Activated T-helper 1 cell treated with anti-CD3 and anti-CD28 coated beads, Interleukin-2, amount 50 U/mL, for 16 hours (primary cell): ENCODE data around the gene POLR2E.
A peak's percentile ranks its signal among the peaks of the same experiment; 100 is the strongest.

Experiments
- DNase-seq, 2 donors: peaks; one replicate each; pipeline ENCODE4 v3.0.0-alpha.2; 2020; ENCODE audit warnings: low read depth in 1 of 2, low spot score in 1 of 2

POLR2E gene

DNA sequence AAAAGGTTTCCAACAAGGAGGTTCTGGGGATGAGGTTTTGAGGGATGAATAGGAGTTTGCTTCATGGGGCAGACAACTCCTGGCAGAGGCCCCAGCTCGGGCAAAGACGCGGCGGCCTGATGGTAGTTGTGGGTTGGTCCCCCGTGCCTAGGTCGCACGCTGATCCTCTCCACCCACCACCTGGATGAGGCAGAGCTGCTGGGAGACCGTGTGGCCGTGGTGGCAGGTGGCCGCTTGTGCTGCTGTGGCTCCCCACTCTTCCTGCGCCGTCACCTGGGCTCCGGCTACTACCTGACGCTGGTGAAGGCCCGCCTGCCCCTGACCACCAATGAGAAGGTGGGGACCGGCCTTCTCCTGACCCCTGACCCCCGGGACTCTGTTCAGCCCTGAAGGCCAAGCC, 43.4 kb downstream of the POLR2E start:
- DNase-seq: no peak

DNA sequence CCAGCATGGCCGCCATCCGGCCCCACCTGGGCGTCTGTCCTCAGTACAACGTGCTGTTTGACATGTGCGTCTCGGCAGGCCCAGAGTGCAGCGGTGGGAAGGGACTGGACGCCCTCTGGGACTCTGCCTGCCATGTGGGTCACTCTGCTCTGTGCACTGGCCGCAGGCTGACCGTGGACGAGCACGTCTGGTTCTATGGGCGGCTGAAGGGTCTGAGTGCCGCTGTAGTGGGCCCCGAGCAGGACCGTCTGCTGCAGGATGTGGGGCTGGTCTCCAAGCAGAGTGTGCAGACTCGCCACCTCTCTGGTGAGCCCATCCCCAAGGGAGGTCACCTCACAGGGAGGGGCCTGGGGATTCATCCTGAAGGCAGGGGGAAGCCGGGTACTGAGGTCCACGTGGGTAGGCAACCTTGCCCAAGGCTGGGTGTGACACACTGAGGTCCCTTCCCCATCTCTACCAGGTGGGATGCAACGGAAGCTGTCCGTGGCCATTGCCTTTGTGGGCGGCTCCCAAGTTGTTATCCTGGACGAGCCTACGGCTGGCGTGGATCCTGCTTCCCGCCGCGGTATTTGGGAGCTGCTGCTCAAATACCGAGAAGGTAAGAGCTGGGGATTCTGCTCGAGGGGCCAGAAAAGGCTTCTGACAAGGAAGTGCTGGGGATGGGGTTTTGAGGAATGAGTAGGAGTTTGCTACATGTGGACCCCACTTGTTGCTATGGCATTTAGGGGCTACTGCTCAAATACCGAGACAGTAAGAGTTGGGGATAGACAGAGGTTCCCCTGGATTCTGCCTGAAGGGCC, 44.0 kb downstream of the POLR2E start:
- no peak for DNase-seq

DNA sequence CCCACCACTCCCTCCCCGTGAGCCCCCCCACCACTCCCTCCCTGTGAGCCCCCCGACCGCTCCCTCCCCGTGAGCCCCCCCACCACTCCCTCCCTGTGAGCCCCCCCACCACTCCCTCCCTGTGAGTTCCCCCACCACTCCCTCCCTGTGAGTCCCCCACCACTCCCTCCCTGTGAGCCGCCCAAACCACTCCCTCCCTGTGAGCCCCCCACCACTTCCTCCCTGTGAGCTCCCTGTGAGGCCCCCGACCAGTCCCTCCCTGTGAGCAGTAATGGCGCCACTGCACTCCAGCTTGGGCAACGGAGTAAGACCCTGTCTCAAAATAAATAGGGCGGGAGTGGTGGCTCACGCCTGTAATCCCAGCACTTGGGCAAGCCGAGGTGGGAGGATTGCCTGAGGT, 45.4 kb downstream of the POLR2E start:
- no peak for DNase-seq

DNA sequence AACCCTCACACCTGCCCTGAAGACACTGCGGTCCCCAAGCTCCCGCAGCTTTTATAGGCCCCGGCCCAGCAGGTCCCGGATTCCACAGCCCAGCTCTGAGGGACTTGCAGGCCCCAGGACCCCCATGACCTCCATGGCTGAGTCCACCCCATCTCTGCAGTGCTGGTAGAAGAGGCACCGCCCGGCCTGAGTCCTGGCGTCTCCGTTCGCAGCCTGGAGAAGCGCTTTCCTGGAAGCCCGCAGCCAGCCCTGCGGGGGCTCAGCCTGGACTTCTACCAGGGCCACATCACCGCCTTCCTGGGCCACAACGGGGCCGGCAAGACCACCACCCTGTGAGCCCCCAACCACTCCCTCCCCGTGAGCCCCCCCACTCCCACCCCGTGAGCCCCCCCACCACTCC, 46.1 kb downstream of the POLR2E start:
- no peak for DNase-seq

DNA sequence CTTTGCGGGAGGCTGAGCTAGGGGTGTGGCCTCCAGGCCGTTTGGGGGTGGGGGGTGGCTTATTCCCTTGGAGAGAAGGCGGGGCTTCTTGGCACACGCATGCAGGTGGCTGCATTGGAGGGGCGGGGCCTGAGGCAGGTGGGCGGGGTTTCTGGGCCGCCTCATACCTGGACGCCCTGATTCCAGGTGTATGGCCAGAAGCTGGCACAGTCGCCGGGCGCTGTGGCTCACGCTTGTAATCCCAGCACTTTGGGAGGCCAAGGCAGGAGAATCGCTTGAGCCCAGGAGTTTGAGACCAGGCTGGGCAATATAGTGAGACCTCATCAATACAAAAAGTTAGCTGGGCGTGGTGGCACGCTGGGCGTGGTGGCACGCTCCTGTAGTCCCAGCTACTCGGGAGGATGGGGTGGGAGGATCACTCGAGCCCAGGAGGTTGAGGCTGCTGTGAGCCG, 47.5 kb downstream of the POLR2E start:
- no peak for DNase-seq

DNA sequence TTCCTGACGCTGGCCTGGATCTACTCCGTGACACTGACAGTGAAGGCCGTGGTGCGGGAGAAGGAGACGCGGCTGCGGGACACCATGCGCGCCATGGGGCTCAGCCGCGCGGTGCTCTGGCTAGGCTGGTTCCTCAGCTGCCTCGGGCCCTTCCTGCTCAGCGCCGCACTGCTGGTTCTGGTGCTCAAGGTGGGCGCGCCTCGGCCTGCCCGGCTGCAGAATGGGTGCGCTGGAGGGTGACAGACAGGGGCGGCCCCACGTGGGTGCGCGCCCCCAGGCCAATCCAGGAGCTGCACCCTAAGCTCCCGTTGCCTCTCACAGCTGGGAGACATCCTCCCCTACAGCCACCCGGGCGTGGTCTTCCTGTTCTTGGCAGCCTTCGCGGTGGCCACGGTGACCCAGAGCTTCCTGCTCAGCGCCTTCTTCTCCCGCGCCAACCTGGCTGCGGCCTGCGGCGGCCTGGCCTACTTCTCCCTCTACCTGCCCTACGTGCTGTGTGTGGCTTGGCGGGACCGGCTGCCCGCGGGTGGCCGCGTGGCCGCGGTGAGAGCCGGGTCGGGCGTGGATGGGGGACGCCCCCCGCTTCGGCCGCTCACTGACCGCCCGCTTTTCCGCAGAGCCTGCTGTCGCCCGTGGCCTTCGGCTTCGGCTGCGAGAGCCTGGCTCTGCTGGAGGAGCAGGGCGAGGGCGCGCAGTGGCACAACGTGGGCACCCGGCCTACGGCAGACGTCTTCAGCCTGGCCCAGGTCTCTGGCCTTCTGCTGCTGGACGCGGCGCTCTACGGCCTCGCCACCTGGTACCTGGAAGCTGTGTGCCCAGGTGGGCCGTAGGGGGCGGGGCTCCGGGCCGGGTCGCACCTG, 48.1 kb downstream of the POLR2E start:
- DNase-seq: no peak

DNA sequence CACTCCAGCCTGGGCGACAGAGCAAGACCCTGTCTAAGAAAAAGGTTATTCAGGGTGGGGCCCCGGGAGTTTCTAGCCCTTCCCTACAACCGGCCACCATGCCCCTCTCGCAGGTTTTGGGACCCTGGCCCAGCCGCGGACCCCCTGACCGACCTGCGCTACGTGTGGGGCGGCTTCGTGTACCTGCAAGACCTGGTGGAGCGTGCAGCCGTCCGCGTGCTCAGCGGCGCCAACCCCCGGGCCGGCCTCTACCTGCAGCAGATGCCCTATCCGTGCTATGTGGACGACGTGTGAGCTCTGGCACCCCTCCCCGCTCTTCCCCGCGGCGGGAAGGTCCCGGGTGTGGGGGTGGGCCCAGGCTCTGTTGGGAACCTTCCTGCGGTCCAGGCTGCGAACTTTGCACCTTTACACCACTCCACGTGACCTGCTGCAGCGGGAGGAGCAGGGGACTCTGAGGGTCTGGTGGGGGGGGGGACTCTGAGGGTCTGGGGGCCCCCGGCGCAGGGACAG, 49.0 kb downstream of the POLR2E start:
- no peak for DNase-seq

DNA sequence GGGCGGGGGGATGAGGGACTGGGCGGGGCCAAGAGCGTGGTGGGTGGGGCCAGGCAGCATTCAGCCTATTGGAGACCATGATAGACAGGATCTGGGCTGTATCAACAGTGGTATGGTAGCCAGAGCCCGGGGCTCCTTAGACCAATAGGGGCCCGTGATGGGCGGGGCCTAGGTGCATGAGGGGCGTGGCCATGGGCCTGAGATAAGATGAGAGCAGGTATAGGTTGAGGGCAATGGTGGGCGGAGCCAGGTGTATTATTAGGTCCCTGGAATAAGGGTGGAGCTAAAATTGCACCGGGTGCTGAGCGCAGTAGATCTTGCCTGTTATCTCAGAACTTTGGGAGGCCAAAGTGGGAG, 50.0 kb downstream of the POLR2E start:
- no peak for DNase-seq

DNA sequence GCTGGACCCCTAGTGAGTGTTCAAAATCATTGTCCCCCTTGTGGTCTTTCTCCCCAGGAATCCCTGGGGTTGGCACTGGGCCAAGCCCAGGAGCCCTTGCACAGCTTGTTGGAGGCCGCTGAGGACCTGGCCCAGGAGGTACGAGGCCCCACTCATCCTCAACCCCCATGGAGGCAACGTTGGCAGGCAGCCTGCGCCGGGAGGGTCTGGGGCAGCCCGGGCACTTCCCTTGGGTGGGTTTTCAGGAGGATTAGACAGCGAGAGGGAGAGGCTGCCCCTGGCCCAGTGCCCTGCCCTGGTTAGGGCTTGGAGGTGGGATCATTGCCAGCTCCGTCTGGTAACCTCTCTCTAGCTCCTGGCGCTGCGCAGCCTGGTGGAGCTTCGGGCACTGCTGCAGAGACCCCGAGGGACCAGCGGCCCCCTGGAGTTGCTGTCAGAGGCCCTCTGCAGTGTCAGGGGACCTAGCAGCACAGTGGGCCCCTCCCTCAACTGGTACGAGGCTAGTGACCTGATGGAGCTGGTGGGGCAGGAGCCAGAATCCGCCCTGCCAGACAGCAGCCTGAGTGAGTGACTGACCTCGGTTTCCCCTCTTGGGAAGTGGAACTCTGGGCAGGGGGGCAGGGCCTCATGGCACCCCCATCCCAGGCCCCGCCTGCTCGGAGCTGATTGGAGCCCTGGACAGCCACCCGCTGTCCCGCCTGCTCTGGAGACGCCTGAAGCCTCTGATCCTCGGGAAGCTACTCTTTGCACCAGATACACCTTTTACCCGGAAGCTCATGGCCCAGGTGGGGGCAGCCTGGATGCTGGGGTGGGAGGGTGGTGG, 52.3 kb downstream of the POLR2E start:
- DNase-seq: no peak

DNA sequence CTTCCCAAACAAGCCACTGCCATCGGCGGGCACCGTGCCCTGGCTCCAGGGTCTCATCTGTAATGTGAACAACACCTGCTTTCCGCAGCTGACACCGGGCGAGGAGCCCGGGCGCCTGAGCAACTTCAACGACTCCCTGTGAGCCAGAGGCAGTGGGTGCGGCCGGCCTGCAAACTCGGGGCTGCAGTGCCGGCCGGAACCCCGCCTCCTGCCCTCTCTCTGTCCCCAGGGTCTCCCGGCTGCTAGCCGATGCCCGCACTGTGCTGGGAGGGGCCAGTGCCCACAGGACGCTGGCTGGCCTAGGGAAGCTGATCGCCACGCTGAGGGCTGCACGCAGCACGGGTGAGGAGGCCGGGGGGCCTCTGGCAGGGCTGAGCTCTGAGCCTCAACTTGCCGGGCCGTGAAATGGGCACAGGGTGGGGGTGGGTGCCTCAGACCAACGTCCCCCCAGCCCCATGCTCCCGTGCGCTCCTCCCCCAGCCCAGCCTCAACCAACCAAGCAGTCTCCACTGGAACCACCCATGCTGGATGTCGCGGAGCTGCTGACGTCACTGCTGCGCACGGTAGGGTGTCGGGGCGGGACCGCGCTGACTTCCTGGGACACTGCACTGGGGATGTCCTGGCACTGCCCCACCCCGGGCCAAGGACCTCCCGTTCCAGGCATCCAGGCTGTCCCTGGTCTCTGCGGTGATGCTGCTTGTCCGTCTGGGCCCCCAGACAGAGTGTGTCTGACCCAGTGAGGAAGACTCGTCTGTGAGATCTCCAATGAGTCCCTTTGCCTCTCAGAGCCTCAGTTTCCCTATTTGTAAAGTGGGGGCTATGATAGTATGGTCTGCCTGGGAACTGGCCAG, 53.1 kb downstream of the POLR2E start:
- DNase-seq: no peak

DNA sequence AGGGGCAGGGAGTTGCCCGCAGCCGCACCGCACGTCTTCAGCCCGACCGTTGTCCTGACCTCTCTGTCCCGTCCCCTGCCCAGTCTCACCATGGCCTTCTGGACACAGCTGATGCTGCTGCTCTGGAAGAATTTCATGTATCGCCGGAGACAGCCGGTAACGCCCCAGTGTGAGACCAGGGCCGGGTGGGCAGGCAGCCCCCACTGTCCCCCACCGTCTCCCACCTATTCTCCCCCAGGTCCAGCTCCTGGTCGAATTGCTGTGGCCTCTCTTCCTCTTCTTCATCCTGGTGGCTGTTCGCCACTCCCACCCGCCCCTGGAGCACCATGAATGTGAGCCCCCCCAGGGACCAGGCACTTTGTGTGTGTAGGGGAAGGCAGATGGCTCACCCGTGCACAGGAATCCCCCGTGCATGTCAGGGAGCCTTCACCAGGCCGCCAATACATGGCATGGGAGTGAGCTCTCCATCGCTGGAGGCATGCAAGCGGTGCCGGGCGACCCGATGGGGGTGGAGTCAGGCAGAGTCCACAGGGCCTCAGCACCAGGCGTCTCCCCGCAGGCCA, 53.8 kb downstream of the POLR2E start:
- DNase-seq: no peak

DNA sequence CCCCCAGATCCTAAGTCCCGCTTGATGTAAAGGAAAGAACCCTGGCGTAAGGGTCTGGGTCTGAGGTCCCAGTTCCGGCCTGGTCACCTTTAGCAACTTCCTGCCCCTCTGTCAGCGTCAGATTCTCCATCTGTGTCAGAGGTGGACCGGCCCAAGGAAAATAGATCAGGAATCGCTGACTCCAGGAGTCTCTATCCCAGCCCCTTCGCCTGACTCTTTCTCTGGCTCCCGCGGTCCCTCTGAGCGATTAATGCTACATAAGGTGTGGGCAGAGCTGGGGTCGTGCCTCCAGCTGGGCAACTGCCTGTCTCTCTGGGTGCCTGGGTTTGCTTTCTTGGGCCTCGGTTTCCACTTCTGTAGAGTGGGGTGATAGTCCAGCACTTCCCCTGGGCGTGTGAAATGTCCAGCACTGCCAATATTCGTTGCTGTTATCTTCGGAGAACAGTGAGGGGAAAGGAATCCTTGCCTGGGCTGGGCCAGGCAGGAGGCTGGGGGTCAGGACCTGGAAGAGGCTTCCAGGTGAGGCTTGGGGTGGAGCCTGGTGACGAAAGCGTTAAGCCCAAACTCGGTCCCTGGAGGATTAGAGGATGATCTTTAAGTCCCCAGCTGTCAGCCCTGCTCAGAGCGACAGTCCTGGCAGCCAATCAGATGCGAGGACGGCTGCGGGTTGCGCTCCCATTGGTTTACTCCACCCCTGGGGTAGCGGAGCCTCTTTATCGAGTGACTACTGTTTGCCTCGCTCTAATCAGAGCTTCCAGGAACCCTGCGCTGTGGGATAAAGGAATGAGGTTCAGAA, 54.5 kb downstream of the POLR2E start:
- peak; percentile 83 to 86 for DNase-seq

DNA sequence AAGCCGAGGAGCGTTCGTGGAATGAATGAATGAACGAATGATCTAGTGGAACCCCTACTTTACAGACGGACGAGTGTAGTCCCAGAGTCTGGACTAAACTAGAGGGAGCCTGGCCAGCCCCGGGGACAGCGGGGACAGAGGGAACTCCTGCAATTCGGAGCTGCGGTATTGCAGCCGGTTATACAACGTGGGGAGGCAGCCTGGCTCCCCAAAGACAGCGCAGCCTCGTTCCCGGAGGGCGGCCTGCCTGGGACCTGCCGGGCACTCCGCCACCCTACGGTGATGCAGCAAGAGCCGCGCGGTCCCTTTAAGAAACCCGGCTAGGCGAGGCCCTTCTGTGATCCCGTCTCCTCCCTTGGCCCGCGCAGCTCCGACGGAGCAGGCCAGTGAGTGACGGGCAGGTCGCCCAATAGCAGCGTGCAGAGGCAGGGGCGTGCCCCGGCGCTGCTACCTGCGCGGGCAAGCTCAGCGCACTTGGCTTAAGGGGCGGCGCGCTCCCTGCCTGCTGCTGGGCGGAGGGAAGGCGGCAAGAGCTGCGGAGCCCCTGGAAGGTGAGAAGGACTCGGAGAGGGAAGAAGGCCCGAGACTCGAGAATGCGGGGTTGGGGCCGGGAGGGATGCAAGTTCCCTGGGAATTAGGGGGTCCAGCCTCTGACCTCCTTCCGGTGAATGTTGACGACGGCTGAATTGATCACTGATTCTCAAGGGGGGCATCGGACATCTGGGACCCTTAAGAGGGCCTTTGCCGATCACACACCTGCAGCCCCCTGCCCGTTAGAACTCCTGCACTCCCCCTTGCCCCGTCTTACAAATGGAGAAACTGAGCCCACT, 55.3 kb downstream of the POLR2E start, which contains the start of gene ABCA7:
TSS of gene ABCA7 (plus strand) at position 462 of the 830 bp plus-strand sequence. CDS start 1,255 bp downstream, outside the sequence.
- DNase-seq: peak; percentile 99 to 100

DNA sequence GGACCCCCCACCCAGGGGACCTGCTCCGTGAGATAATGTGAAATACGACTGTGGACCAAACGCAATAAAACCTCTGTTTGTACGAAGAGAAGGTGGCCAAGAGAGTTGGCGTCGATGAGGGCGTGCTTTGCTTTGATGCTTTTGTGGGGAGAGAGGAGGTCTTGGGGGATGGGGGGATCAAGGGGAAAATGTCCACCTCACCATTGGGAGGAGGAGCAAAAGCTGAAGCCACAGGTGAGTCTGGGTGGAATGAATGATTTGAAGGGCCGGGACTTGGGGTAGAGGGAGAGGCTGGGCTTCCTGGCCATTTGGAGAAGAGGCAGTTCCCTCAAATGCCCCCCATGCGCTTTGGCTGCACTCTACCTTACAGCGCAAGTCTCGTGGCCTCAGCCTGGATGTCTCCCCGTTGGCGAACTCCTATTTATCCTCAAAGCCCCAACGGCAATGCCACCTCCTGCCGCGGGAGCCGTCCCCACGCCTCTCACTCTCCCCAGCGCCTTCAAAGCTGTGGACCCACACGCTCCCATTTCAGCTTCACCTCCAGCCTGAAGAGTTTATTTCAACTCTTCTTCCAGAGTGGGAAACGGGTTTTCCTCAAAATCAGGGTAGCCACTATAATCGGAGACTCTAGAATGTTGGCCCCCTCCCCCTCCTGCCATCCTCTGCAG, 56.1 kb downstream of the POLR2E start:
- no peak for DNase-seq

DNA sequence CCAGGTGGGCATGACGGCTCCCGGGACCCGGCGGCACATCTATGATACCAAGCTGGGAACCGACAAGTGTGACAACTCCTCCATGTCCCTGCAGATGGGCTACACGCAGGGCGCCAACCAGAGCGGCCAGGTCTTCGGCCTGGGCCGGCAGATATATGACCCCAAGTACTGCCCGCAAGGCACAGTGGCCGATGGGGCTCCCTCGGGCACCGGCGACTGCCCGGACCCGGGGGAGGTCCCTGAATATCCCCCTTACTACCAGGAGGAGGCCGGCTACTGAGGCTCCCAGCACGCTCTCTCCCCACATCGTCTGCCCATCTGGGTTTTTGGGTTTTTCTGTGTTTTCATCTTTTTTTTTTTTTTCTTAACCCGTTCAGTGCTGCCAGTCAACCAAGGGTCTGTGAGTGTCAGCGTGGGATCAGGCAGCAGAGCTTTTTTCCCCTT, 57.5 kb downstream of the POLR2E start:
- DNase-seq: no peak
